ENCODE measurements around the gene ZDHHC19. TPM values are rescaled to one million over a fixed set of nuclear protein-coding genes. Genes with fewer than 3 reads are reported as not detected.

ZDHHC19 gene
- total and polyA plus RNA-seq, 11 donors: 0.30 TPM; not detected in 10

DNA sequence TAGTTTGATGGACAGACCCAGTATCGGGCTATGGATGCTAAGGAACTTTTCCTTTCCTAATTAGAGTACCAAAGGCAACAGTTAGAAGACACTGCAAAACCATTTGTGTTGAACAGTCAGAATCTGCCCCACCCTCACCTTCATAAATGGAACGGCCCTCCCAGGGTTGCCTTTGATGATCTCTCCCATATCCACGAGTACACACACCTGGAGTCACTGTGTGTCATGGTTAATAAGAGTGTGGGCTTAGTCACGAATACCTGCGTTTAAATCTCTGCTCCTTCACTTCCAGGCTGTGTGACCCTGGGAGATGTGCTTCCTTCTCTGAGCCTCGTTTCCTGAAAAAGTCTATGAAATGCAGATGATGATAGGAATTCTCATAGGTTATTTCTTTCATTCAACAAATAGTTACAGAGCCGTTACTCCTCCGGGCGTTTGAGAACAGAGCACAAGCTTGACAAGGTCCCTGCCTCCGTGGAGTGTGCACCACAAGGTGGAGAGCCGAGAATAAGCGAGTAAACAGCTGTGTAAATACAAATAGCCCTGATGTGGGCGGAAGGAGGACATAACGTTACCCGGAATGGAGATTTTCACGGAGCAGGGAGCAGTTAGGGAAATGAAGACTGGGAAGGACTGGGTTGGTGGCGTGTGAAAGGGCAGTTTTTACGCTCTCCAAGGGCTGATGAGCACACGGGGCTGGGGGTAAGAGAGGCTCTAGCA, 11.8 kb upstream of the ZDHHC19 start:
- no peak for TF ChIP-seq POLR2A (IDR thresholded peaks at IDR 0.05)
- TF ChIP-seq, protein P1, sequence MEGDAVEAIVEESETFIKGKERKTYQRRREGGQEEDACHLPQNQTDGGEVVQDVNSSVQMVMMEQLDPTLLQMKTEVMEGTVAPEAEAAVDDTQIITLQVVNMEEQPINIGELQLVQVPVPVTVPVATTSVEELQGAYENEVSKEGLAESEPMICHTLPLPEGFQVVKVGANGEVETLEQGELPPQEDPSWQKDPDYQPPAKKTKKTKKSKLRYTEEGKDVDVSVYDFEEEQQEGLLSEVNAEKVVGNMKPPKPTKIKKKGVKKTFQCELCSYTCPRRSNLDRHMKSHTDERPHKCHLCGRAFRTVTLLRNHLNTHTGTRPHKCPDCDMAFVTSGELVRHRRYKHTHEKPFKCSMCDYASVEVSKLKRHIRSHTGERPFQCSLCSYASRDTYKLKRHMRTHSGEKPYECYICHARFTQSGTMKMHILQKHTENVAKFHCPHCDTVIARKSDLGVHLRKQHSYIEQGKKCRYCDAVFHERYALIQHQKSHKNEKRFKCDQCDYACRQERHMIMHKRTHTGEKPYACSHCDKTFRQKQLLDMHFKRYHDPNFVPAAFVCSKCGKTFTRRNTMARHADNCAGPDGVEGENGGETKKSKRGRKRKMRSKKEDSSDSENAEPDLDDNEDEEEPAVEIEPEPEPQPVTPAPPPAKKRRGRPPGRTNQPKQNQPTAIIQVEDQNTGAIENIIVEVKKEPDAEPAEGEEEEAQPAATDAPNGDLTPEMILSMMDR (IDR thresholded peaks at IDR 0.05): no peak
- Histone ChIP-seq H3K4me3 (no peak overlapping the region), H3K36me3 (no peaks in the 10 kb centered on the region), H3K27ac (no peak overlapping the region), H3K9me3 (no peaks in the 10 kb centered on the region), H3K4me1 (peaks cover 0 to 30% (median 9%) of the 10 kb centered on the region in 12 donors), H3K27me3 (no peaks in the 10 kb centered on the region)
- WGBS, 4 donors: 61 to 71% (median 67%) methylated on average over 19 of the region's 19 CpGs
- ATAC-seq: no peak
- intact Hi-C loops (cut with DNase I): no loop called here
- DNase-seq: no peak

DNA sequence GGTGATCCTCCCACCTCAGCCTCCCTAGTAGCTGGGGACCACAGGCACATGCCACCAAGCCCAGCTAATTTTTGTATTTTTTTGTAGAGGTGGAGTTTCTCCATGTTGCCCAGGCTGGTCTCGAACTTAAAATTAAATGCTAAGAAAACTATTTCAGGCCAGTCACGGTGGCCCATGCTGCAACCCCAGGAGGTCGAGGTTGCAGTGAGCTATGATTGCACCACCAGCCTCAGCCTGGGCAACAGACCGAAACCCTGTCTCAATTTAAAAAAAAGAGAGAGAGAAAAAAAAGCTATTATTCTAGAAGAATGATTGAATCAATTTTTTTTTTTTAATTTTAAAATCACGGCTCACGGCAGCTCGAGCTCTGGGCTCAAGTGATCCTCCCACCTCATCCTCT, 9.8 kb upstream of the ZDHHC19 start:
- 89 to 94% (median 92%) methylated on average over 7 of the region's 7 CpGs for WGBS, 4 donors
- Histone ChIP-seq H3K4me1 (peaks cover 0 to 30% (median 2%) of the 10 kb centered on the region in 12 donors), H3K27me3 (peaks cover 0 to 7% (median 0%) of the 10 kb centered on the region in 9 donors), H3K9me3 (no peaks in the 10 kb centered on the region), H3K36me3 (no peaks in the 10 kb centered on the region), H3K4me3 (no peak overlapping the region), H3K27ac (peak overlapping the region in 1 of 12 donors; percentile 79)
- DNase-seq: no peak
- ATAC-seq: no peak
- intact Hi-C loops (cut with DNase I): no loop called here
- TF ChIP-seq, protein P1 (IDR thresholded peaks at IDR 0.05): no peak
- TF ChIP-seq POLR2A (IDR thresholded peaks at IDR 0.05): no peak

DNA sequence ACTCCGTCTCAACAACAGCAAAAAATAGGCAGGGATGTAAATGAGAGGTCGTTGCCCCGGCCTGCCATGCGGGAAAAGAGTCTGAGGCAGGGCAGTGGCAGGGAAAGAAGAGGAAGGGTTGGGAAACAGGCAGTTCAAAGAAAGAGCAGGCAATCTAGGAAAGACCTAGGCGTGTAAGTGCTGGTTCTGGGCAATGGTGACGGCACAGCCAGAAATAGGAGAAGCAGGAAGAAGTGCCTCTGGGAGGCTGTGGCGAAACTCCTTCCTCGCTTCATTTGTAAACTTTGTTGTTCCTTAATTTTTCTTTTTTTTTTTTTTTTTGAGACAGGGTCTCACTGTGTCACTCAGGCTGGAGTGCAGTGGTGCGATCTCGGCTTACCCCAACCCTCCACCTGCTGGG, 9.4 kb upstream of the ZDHHC19 start:
- Histone ChIP-seq H3K27me3 (peaks cover 0 to 11% (median 0%) of the 10 kb centered on the region in 9 donors), H3K27ac (peak overlapping the region in 1 of 12 donors; percentile 79), H3K4me1 (peaks cover 0 to 30% (median 2%) of the 10 kb centered on the region in 12 donors), H3K36me3 (no peaks in the 10 kb centered on the region), H3K9me3 (no peaks in the 10 kb centered on the region), H3K4me3 (no peak overlapping the region)
- ATAC-seq (peak in 3 of 4 donors; percentile 56 to 71 (median 66)), DNase-seq (peak in 2 of 5 donors; percentile 50 to 52)
- WGBS, 4 donors: 86 to 92% (median 89%) methylated on average over 10 of the region's 10 CpGs
- intact Hi-C loops (cut with DNase I): no loop called here
- TF ChIP-seq, protein P1 (IDR thresholded peaks at IDR 0.05): no peak
- TF ChIP-seq POLR2A (IDR thresholded peaks at IDR 0.05): no peak

DNA sequence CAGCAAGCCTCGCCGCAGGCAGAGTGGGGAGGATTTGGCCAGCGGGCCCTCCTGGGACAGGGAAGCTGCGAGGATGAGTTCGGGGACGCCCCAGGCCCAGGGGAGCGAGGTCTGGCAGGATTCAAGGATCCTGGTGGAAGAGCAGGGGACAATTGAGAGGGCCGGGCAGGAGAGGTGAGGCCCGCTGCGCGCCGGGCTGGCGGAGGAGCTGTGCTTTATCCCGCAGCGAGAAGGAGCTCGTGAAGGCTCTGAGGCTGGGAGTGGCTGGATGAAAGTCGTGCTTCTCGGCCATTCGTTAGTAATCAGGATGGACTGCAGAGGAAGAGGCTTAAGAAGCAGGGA, 8.7 kb upstream of the ZDHHC19 start:
- Histone ChIP-seq H3K27me3 (peaks cover 0 to 11% (median 0%) of the 10 kb centered on the region in 9 donors), H3K36me3 (no peaks in the 10 kb centered on the region), H3K4me1 (peaks cover 0 to 30% (median 2%) of the 10 kb centered on the region in 12 donors), H3K9me3 (no peaks in the 10 kb centered on the region), H3K4me3 (peak overlapping the region in 4 of 12 donors; percentile 26 to 50 (median 46)), H3K27ac (peak overlapping the region in 5 of 12 donors; percentile 11 to 79 (median 26))
- no peak for TF ChIP-seq POLR2A (IDR thresholded peaks at IDR 0.05)
- TF ChIP-seq, protein P1 (IDR thresholded peaks at IDR 0.05): no peak
- 75 to 81% (median 78%) methylated on average over 19 of the region's 19 CpGs for WGBS, 4 donors
- DNase-seq (no peak), ATAC-seq (peak in 2 of 4 donors; percentile 7 to 21)
- intact Hi-C loops (cut with DNase I): no loop called here
